ENCODE measurements around the gene CASP2. TPM values are rescaled to one million over a fixed set of nuclear protein-coding genes. Genes with fewer than 3 reads are reported as not detected.

CASP2 gene
- total and polyA plus RNA-seq, 10 of the 15 experiments (the other 5 are each of a cell fraction or from before 2014, with no cell fraction given) = 12.1 to 60.4 (median 26.2) TPM

GRCh38 chr7:143354376-143354775, 66.2 kb downstream of the CASP2 start:
- Histone ChIP-seq H4K20me1 (ENCODE audit: control insufficient read depth, insufficient read depth) (no peaks in the 10 kb centered on the region), H3K27me3 (replicated peaks in 1 of 2; ENCODE audit: control insufficient read depth in 2 of 2, insufficient read depth in 2 of 2, low read length in 1 of 2) (peaks cover 2 to 3% of the 10 kb centered on the region in 2 experiments; a peak in 3 of 4 replicates), H2AFZ (ENCODE audit: control insufficient read depth, low read depth, low read length) (no peak overlapping the region), H3K36me3 (ENCODE audit: control insufficient read depth in 2 of 2, insufficient read depth in 2 of 2, low read length in 1 of 2) (no peaks in the 10 kb centered on the region), H3K4me3 (no peak overlapping the region), H3K4me2 (ENCODE audit: control insufficient read depth, insufficient read depth) (no peak overlapping the region), H3K79me2 (ENCODE audit: control insufficient read depth, insufficient read depth, low read length) (no peaks in the 10 kb centered on the region), H3K27ac (ENCODE audit: control insufficient read depth, insufficient read depth) (no peak overlapping the region), H3K9me3 (replicated peaks; ENCODE audit: control insufficient read depth, insufficient read depth, low read length) (no peaks in the 10 kb centered on the region), H3K9ac (ENCODE audit: control insufficient read depth, insufficient read depth, low read length) (no peak overlapping the region), H3K4me1 (ENCODE audit: control insufficient read depth, insufficient read depth, low read length) (no peaks in the 10 kb centered on the region)
- CTCF ChIA-PET = no interaction called here
- DNase-seq (ENCODE audit: low read depth, low spot score) (no peak), FAIRE-seq (no peak), ATAC-seq (no peak)
- RAD21 ChIA-PET (ENCODE audit: unreplicated experiment) = no interaction called here
- BruUV-seq (replicated peaks) = no TSS peak
- WGBS (ENCODE audit: insufficient coverage, insufficient replicate concordance, low lambda C conversion rate, missing lambda C conversion rate) = 24% methylated on average over 7 of the region's 8 CpGs
- POLR2A ChIA-PET = no interaction called here
- SMC1A ChIA-PET (ENCODE audit: uncharacterized antibody, unreplicated experiment) = no interaction called here
- TF ChIP-seq NBN (IDR thresholded peaks at IDR 0.05) = no peak
- TF ChIP-seq PKNOX1 (IDR thresholded peaks at IDR 0.05) = no peak
- no peak for TF ChIP-seq HDAC6 (IDR thresholded peaks at IDR 0.05; ENCODE audit: unreplicated experiment)
- no peak for TF ChIP-seq PRDM15 (CRISPR knock-in tag; IDR thresholded peaks at IDR 0.05)
- TF ChIP-seq, protein P1, sequence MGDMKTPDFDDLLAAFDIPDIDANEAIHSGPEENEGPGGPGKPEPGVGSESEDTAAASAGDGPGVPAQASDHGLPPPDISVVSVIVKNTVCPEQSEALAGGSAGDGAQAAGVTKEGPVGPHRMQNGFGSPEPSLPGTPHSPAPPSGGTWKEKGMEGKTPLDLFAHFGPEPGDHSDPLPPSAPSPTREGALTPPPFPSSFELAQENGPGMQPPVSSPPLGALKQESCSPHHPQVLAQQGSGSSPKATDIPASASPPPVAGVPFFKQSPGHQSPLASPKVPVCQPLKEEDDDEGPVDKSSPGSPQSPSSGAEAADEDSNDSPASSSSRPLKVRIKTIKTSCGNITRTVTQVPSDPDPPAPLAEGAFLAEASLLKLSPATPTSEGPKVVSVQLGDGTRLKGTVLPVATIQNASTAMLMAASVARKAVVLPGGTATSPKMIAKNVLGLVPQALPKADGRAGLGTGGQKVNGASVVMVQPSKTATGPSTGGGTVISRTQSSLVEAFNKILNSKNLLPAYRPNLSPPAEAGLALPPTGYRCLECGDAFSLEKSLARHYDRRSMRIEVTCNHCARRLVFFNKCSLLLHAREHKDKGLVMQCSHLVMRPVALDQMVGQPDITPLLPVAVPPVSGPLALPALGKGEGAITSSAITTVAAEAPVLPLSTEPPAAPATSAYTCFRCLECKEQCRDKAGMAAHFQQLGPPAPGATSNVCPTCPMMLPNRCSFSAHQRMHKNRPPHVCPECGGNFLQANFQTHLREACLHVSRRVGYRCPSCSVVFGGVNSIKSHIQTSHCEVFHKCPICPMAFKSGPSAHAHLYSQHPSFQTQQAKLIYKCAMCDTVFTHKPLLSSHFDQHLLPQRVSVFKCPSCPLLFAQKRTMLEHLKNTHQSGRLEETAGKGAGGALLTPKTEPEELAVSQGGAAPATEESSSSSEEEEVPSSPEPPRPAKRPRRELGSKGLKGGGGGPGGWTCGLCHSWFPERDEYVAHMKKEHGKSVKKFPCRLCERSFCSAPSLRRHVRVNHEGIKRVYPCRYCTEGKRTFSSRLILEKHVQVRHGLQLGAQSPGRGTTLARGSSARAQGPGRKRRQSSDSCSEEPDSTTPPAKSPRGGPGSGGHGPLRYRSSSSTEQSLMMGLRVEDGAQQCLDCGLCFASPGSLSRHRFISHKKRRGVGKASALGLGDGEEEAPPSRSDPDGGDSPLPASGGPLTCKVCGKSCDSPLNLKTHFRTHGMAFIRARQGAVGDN (IDR thresholded peaks at IDR 0.05) = no peak
- TF ChIP-seq, protein P2, sequence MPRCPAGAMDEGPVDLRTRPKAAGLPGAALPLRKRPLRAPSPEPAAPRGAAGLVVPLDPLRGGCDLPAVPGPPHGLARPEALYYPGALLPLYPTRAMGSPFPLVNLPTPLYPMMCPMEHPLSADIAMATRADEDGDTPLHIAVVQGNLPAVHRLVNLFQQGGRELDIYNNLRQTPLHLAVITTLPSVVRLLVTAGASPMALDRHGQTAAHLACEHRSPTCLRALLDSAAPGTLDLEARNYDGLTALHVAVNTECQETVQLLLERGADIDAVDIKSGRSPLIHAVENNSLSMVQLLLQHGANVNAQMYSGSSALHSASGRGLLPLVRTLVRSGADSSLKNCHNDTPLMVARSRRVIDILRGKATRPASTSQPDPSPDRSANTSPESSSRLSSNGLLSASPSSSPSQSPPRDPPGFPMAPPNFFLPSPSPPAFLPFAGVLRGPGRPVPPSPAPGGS (IDR thresholded peaks at IDR 0.05; ENCODE audit: borderline replicate concordance, insufficient read depth, low read depth, low read length, poor library complexity, severe bottlenecking) = no peak
- no peak for TF ChIP-seq CHD1 (IDR thresholded peaks at IDR 0.05; ENCODE audit: low read depth, low read length)
- TF ChIP-seq, protein P3, sequence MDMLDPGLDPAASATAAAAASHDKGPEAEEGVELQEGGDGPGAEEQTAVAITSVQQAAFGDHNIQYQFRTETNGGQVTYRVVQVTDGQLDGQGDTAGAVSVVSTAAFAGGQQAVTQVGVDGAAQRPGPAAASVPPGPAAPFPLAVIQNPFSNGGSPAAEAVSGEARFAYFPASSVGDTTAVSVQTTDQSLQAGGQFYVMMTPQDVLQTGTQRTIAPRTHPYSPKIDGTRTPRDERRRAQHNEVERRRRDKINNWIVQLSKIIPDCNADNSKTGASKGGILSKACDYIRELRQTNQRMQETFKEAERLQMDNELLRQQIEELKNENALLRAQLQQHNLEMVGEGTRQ (IDR thresholded peaks at IDR 0.05; ENCODE audit: borderline replicate concordance, low read depth, low read length) = no peak
- intact Hi-C loops (cut with micrococcal nuclease; ENCODE audit: unreplicated experiment) = no loop called here
- in situ Hi-C loops (cut with MboI) = no loop called here
